Stomach smooth muscle (tissue), 2 donors: ENCODE results near the gene ACKR3.

Experiments used
- H3K27ac ChIP-seq: one replicate; pipeline ENCODE4 v1.7.0; 2013; ENCODE audit warnings: mild to moderate bottlenecking, low read length, inconsistent platforms
- H3K27me3 ChIP-seq, 2 donors: one replicate each; pipeline ENCODE4 v1.7.0; 2013; ENCODE audit warnings: low read length in 2 of 2; ENCODE audit not compliant: insufficient read depth in 2 of 2, control insufficient read depth in 1 of 2
- H3K36me3 ChIP-seq, 2 donors: one replicate each; pipeline ENCODE4 v1.7.0; 2013; ENCODE audit warnings: low read length in 2 of 2; ENCODE audit not compliant: control insufficient read depth in 2 of 2, insufficient read depth in 2 of 2
- H3K4me1 ChIP-seq: one replicate; pipeline ENCODE4 v1.7.0; 2013; ENCODE audit warnings: low read length; ENCODE audit not compliant: control insufficient read depth, insufficient read depth
- H3K4me3 ChIP-seq, 2 donors: one replicate each; pipeline ENCODE4 v1.7.0; 2013; ENCODE audit warnings: low read length in 2 of 2
- H3K9ac ChIP-seq, 2 donors: one replicate each; pipeline ENCODE4 v1.7.0; 2013; ENCODE audit warnings: low read length in 2 of 2, mild to moderate bottlenecking in 1 of 2
- H3K9me3 ChIP-seq, 2 donors: one replicate each; pipeline ENCODE4 v1.7.0; 2013; ENCODE audit warnings: low read length in 2 of 2; ENCODE audit not compliant: control insufficient read depth in 2 of 2
- donor health status: healthy.
- donor health status: Pancreatic carcinoma.

ACKR3 gene

DNA sequence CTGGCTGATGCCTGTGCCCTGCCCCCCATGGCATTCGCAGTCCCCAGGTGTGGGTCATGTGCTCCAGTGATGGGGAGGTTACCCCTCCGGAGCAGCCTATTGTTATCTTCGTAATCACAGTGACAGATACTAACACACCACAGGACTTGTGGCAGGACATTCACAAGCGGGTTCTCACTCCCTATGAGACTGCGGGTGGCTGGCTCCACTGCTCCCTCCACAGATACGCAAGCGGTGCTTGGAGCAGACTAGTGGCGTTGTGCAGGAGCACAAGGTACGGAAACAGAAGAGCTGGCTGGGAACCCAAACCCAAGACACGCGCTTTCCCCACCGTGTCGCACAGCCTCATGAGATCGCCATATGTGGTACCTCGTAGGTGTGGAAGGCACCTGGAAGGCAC, 52.2 kb downstream of the ACKR3 start:
- H3K4me3 ChIP-seq, result no peak overlapping the region
- H3K9me3 ChIP-seq, result no peaks in the 10 kb centered on the region
- no peak overlapping the region for H3K27ac ChIP-seq
- no peak overlapping the region for H3K9ac ChIP-seq
- H3K4me1 ChIP-seq, result no peaks in the 10 kb centered on the region
- no peaks in the 10 kb centered on the region for H3K36me3 ChIP-seq
- H3K27me3 ChIP-seq, result peaks cover 0 to 5% of the 10 kb centered on the region in 2 donors

DNA sequence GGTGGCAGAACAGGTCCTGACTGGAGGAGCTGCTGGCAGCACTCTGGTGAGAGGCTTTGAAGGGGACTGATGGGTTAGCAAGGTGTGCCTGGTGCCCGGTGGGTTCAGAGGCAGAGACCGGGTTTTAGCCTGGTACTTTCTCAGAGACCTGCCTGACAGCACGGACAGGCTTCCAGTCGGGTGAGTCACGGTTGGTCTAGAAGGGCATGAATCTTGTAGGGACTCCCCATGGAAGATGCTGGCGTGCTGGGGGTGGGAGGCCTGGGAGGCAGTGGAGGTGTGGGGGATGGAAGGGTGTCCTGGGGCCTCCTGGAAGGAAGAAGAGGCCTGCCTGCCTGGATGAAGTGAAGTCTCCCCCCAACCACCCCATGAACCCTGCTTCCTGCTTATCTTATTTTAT, 52.6 kb downstream of the ACKR3 start:
- Histone ChIP-seq H3K36me3 (no peaks in the 10 kb centered on the region), H3K4me3 (no peak overlapping the region), H3K27ac (no peak overlapping the region), H3K9me3 (no peaks in the 10 kb centered on the region), H3K27me3 (peaks cover 0 to 5% of the 10 kb centered on the region in 2 donors), H3K9ac (no peak overlapping the region), H3K4me1 (no peaks in the 10 kb centered on the region)

DNA sequence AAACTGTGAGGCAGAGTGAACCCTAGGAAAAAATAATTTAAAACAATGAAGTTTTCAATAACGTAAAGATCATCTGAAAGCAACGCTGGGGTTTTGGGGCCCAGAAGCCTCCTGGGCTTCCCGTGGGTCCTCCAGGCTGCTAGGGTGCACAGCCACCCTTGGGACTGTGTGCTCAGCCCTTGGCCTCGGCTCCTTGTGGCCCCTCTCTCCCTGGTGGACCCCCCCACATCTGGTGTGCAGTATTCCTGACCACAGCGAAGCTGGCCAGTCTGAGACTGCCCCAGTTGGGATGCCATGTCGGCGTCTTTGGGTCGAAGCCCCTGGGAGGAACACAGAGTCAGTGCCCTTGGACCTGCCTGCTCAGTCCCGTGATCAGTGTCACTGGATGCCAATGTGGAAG, 53.0 kb downstream of the ACKR3 start:
- Histone ChIP-seq H3K36me3 (no peaks in the 10 kb centered on the region), H3K4me1 (no peaks in the 10 kb centered on the region), H3K9ac (no peak overlapping the region), H3K9me3 (no peaks in the 10 kb centered on the region), H3K27me3 (peaks cover 0 to 5% of the 10 kb centered on the region in 2 donors), H3K27ac (no peak overlapping the region), H3K4me3 (no peak overlapping the region)

DNA sequence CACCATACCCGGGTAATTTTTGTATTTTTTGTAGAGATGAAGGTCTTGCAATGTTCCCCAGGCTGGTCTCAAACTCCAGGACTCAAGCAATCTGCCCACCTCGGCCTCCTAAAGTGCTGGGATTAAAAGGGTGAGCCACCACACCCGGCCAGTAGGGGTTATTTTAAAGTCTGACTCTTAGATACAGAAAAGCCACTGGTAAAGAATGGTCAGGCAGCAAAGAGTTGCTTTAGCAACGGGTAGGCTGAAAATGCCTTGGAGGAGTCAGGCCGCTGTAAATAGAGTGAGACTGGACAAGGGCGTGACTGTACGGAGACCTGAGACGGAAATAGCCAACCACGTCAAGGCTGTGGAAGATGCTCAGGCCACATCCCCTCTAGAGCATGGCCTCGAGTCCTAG, 54.2 kb downstream of the ACKR3 start:
- H3K27me3 ChIP-seq, result peaks cover 0 to 2% of the 10 kb centered on the region in 2 donors
- no peaks in the 10 kb centered on the region for H3K4me1 ChIP-seq
- no peak overlapping the region for H3K27ac ChIP-seq
- no peaks in the 10 kb centered on the region for H3K9me3 ChIP-seq
- no peaks in the 10 kb centered on the region for H3K36me3 ChIP-seq
- H3K4me3 ChIP-seq, result no peak overlapping the region
- no peak overlapping the region for H3K9ac ChIP-seq

DNA sequence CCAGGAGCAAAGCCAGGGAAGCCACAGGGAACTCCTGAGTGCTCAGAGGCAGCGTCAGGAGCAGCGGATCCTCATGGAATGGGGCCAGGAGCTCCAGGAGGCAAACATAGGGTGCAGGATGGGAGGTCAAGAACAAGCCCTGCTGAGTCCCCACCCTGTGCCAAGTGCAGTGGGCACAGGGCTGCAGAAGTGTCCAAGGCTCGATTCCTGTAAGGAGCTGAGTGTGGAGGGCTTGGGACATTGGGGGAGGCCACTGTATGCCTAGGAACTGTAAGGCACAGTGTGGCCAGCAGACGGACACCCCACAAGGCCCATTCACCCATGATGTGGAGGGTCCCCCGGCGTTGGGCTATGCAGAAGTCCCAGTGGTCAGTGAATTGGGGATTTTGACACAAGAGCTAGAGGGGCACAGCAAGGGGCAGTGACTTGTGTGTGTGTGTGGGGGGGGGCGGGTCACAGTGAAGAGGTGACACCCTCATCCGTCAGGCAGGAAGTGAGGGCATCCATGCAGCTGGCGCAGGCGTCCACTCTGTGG, 55.6 kb downstream of the ACKR3 start:
- Histone ChIP-seq H3K9me3 (no peaks in the 10 kb centered on the region), H3K4me1 (peaks cover 2% of the 10 kb centered on the region), H3K9ac (no peak overlapping the region), H3K36me3 (no peaks in the 10 kb centered on the region), H3K4me3 (no peak overlapping the region), H3K27ac (no peak overlapping the region), H3K27me3 (peaks cover 0 to 1% of the 10 kb centered on the region in 2 donors)

DNA sequence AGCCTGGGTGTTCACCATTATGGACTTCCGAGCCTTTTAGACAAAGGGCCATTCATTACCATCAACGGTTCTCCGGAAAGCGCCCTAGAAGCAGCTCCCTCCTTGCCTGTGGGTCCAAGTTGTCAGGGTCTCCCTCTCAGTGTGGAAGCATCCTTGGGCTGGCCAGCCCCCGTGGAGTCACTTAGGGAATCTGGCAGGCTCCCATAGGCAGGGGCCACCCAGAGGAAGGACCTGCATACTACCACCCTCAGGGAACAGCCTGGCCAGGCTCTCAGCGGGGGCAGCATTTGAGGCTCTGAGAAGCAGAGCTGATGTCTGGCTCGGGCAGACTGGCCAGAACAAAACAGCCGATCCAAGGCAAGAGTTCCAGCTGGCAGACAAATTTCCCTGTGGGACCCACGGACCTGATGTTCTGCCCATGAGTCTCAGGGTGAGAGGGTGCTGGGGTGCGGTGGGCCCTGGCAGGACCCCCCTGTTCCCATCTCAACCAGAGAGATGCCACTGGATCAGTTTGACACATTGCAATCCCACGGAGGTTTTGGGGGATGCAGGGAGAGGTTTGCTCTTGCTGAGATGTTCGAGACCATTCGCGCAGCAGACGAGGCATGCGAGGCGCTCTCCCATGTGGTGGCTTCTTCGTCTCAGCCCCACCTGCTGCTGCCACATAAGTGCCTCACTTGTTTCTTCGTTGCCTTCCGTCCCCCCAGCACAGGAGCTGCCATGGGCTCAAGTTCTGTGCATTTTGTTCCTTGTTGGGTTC, 56.9 kb downstream of the ACKR3 start:
- H3K9me3 ChIP-seq, result no peaks in the 10 kb centered on the region
- H3K4me1 ChIP-seq, result peaks cover 5% of the 10 kb centered on the region
- no peaks in the 10 kb centered on the region for H3K36me3 ChIP-seq
- H3K27ac ChIP-seq, result no peak overlapping the region
- no peak overlapping the region for H3K4me3 ChIP-seq
- H3K27me3 ChIP-seq, result no peaks in the 10 kb centered on the region
- no peak overlapping the region for H3K9ac ChIP-seq

DNA sequence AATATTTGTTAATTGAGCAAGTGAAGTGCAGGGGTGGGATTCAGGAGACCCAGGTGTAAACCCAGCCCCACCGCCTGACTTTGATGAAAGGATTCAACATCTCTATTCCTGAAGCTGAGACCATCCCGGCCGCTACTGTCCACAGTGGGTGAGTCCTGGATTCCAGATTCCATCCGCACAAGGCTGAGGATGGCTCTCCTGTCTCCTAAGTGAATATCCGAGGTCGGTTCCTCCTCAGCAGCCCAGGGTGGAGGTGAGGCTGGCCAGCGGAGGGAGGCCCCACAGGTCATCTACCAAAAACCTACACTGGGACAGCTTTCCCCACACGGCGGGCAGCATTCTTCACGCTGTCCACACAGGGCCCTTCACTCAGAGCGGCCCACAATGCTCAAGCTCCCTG, 57.6 kb downstream of the ACKR3 start:
- Histone ChIP-seq H3K4me3 (no peak overlapping the region), H3K9me3 (no peaks in the 10 kb centered on the region), H3K9ac (no peak overlapping the region), H3K27ac (no peak overlapping the region), H3K36me3 (no peaks in the 10 kb centered on the region), H3K4me1 (peaks cover 8% of the 10 kb centered on the region), H3K27me3 (no peaks in the 10 kb centered on the region)

DNA sequence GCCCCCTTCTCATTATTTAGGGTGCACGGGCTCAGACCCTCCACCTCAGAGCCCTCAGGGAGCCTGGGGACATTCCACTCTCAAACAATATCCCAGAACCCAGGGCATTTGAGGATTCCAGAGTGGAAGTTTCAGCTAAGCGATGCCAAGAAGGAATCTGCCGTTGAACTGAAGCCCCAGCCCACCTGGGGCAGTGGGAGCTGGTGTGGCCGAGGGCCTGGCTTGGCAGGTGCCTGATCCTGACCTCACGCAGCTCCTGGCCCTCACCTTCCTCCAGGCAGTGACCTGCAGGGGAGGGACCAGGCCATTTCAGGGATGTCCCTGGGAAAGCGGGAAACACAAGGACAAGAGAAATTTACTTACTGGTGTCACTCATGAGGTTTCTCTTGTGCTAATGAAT, 58.2 kb downstream of the ACKR3 start:
- H3K36me3 ChIP-seq, result no peaks in the 10 kb centered on the region
- H3K4me1 ChIP-seq, result peaks cover 8% of the 10 kb centered on the region
- H3K9ac ChIP-seq, result no peak overlapping the region
- H3K27ac ChIP-seq, result no peak overlapping the region
- H3K27me3 ChIP-seq, result no peaks in the 10 kb centered on the region
- H3K4me3 ChIP-seq, result no peak overlapping the region
- no peaks in the 10 kb centered on the region for H3K9me3 ChIP-seq

DNA sequence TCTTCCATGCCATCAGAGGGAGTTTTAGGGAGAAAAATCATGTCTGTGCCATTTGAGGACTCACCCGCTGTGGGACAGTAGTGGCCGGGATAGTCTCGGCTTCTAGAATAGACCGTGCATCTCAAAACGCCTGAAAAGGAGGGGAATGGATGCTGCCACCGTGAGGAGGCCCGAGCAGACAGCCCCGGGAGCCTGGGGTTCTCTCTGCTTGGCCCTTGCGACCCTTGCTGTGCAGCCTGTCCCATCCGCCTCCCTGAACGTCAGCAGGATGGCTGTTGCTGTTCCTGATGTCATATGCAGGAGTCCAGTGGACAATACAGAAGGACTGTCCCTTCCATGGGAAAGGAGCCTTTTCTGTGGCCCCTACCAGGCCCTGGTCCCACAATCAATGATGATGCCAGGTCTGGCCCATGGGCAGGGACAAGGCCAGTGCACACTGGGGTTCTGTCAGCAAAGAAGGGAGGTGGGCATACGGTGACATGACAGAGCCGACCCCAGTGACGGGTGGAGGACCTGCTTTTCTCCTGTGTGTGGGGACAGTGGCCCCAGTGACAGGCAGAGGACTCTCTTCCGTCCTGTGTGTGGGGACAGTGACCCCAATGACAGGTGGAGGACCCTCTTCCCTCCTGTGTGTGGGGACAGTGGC, 58.8 kb downstream of the ACKR3 start:
- H3K36me3 ChIP-seq, result no peaks in the 10 kb centered on the region
- H3K9me3 ChIP-seq, result no peaks in the 10 kb centered on the region

DNA sequence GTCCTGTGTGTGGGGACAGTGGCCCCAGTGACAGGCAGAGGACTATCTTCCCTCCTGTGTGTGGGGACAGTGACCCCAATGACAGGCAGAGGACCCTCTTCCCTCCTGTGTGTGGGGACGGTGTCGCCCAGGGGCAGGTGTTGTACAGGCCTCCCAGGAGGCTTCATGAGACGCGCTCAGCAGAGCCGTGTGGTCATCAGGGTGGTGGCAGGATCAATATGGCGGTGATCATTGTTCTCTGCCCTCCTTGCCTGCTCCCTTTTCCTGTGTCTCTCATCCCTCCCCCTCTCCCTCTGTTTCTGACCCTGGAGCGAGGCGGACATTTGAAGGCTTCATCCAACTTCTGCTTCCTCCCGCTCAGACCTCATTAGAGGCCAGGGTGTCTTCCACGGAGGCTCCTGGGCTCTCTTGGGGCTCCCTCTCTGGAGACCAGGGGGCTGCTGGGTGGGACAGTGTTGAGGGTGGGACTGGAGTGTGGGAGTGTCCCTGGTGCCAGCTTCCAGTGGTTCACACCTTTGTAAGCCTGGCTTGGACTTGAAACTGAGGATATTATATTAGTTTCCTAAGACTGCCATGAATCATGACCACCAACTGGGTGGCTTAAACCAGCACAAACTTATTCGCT, 59.5 kb downstream of the ACKR3 start:
- no peak overlapping the region for H3K4me3 ChIP-seq
- H3K4me1 ChIP-seq, result peaks cover 8% of the 10 kb centered on the region
- no peaks in the 10 kb centered on the region for H3K36me3 ChIP-seq
- no peaks in the 10 kb centered on the region for H3K27me3 ChIP-seq
- H3K9ac ChIP-seq, result no peak overlapping the region
- no peak overlapping the region for H3K27ac ChIP-seq
- H3K9me3 ChIP-seq, result no peaks in the 10 kb centered on the region

More for the DNA sequence above, 58.8 kb downstream of the ACKR3 start:
- H3K27me3 ChIP-seq, result no peaks in the 10 kb centered on the region
- peaks cover 8% of the 10 kb centered on the region for H3K4me1 ChIP-seq
- no peak overlapping the region for H3K9ac ChIP-seq
- no peak overlapping the region for H3K4me3 ChIP-seq
- H3K27ac ChIP-seq, result no peak overlapping the region
